Caco-2 (cell line): ENCODE measurements around the gene ERP44. TPM values are rescaled to one million over a fixed set of nuclear protein-coding genes. Genes with fewer than 3 reads are reported as not detected.

Experiments
- BruUV-seq: library from RNA; stranded (reverse); fragments of 400-500 nt; replicated peaks from 2 replicates; lab custom pipeline; 2021; lab: Mats Ljungman, UMichigan
- CTCF ChIA-PET: fragments of 300-600 bp; sonication (Branson Sonifier 250); formaldehyde crosslinking; loops from one replicate; lab custom pipeline; 2022; ENCODE audit warnings: antibody characterized with exemption; lab: Charles Lee
- POLR2A ChIA-PET: fragments of 300-600 bp; sonication (Branson Sonifier 250); formaldehyde crosslinking; loops from one replicate; lab custom pipeline; 2022; ENCODE audit warnings: antibody characterized with exemption; lab: Charles Lee
- DNase-seq, 2 experiments: peaks; one replicate each; pipeline versions ENCODE4 v3.0.0 to v3.0.0-alpha.2; 2020 to 2022
- H3K27me3 ChIP-seq: replicated peaks from 2 replicates; pipeline ENCODE4 v1.6.0; 2011; ENCODE audit warnings: low read length; ENCODE audit not compliant: control insufficient read depth, insufficient read depth
- H3K36me3 ChIP-seq: 2 replicates; pipeline ENCODE4 v1.5.1; 2011; ENCODE audit warnings: low read length; ENCODE audit not compliant: control insufficient read depth, insufficient read depth
- H3K4me1 ChIP-seq: fragments of 250-450 bp; sonication (Bioruptor Pico); 2 replicates; pipeline ENCODE4 v1.5.1; 2020; ENCODE audit warnings: mild to moderate bottlenecking
- H3K4me3 ChIP-seq: 2 replicates; pipeline ENCODE4 v1.5.1; 2011; ENCODE audit warnings: low read depth, mild to moderate bottlenecking, control low read depth, low read length
- H3K9me3 ChIP-seq: fragments of 250-450 bp; sonication (Bioruptor Pico); 2 replicates; pipeline ENCODE4 v1.5.1; 2020; ENCODE audit warnings: mild to moderate bottlenecking, moderate library complexity
- H3K27ac Mint-ChIP-seq: one replicate; pipeline ENCODE4 v1.8.0; 2022; ENCODE audit warnings: mixed read lengths; ENCODE audit not compliant: unreplicated experiment
- H3K27me3 Mint-ChIP-seq: one replicate; pipeline ENCODE4 v1.8.0; 2022; ENCODE audit warnings: mixed read lengths; ENCODE audit not compliant: insufficient read depth, unreplicated experiment
- H3K36me3 Mint-ChIP-seq: one replicate; pipeline ENCODE4 v1.8.0; 2022; ENCODE audit warnings: mild to moderate bottlenecking, mixed read lengths; ENCODE audit not compliant: insufficient read depth, unreplicated experiment
- H3K4me1 Mint-ChIP-seq: one replicate; pipeline ENCODE4 v1.8.0; 2022; ENCODE audit warnings: low read depth, mixed read lengths; ENCODE audit not compliant: unreplicated experiment
- H3K4me3 Mint-ChIP-seq: one replicate; pipeline ENCODE4 v1.8.0; 2022; ENCODE audit warnings: mild to moderate bottlenecking, moderate library complexity, mixed read lengths; ENCODE audit not compliant: unreplicated experiment
- H3K9me3 Mint-ChIP-seq: one replicate; pipeline ENCODE4 v1.8.0; 2022; ENCODE audit warnings: mixed read lengths; ENCODE audit not compliant: unreplicated experiment
- intact Hi-C: fragments of 100-400 bp; cut with micrococcal nuclease; formaldehyde crosslinking; loops from one replicate; pipeline ENCODE4 v1.10.0; 2022; ENCODE audit not compliant: unreplicated experiment
- total RNA-seq: library from RNA; stranded (reverse); gene quantifications from 2 replicates; pipeline ENCODE4 v1.2.3, GENCODE V29; 2022
- TF ChIP-seq, protein P1 (sequence below), 2 experiments: fragments of 200-600 bp in 1 of 2; IDR thresholded peaks; 1 replicate in 1 of 2; 2 replicates in 1 of 2; pipeline versions ENCODE4 v1.5.1 to v1.8.0; 2011 to 2022; ENCODE audit warnings: antibody characterized with exemption in 1 of 2, control low read depth in 1 of 2, inconsistent platforms in 1 of 2, low read depth in 1 of 2, low read length in 1 of 2, mild to moderate bottlenecking in 1 of 2, moderate library complexity in 1 of 2; ENCODE audit not compliant: insufficient read depth in 1 of 2, severe bottlenecking in 1 of 2, unreplicated experiment in 1 of 2

ERP44 gene
- total RNA-seq, 1 experiment from 2014 or later = 25.6 TPM

DNA sequence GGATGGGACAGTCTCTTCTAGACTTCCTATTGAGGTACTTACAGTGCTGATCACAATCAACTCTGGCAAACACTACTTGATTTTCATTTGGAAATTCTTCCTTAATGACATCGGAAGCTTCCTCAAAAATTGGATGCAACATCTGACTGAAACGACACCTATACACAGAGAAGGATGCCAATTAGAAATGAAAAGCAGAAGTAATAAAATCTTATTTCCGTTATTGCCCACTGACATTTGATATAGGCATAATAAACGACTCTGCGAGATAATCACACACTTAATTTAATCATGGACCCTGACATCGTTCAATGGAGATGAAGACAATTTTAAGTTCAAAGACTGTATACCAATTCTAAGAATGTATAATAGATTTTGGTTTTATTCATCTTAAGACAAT lies 46.4 kb downstream of the ERP44 start:
- ChIA-PET POLR2A (no interaction called here), CTCF (no interaction called here)
- Histone ChIP-seq H3K4me1 (peaks cover 17% of the 10 kb centered on the region), H3K9me3 (no peaks in the 10 kb centered on the region), H3K36me3 (no peaks in the 10 kb centered on the region), H3K4me3 (no peak overlapping the region), H3K27me3 (no peaks in the 10 kb centered on the region)
- H3K4me3 Mint-ChIP-seq = no peak overlapping the region
- H3K4me1 Mint-ChIP-seq = peaks cover 13% of the 10 kb centered on the region
- no peaks in the 10 kb centered on the region for H3K9me3 Mint-ChIP-seq
- intact Hi-C loops = no loop called here
- peaks cover 5% of the 10 kb centered on the region for H3K36me3 Mint-ChIP-seq
- no peak overlapping the region for H3K27ac Mint-ChIP-seq
- H3K27me3 Mint-ChIP-seq = no peaks in the 10 kb centered on the region
- no TSS peak for BruUV-seq
- TF ChIP-seq, protein P1, sequence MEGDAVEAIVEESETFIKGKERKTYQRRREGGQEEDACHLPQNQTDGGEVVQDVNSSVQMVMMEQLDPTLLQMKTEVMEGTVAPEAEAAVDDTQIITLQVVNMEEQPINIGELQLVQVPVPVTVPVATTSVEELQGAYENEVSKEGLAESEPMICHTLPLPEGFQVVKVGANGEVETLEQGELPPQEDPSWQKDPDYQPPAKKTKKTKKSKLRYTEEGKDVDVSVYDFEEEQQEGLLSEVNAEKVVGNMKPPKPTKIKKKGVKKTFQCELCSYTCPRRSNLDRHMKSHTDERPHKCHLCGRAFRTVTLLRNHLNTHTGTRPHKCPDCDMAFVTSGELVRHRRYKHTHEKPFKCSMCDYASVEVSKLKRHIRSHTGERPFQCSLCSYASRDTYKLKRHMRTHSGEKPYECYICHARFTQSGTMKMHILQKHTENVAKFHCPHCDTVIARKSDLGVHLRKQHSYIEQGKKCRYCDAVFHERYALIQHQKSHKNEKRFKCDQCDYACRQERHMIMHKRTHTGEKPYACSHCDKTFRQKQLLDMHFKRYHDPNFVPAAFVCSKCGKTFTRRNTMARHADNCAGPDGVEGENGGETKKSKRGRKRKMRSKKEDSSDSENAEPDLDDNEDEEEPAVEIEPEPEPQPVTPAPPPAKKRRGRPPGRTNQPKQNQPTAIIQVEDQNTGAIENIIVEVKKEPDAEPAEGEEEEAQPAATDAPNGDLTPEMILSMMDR (IDR thresholded peaks at IDR 0.05; ENCODE audit: insufficient read depth in 1 of 2, low read depth in 1 of 2, low read length in 1 of 2, severe bottlenecking in 1 of 2, unreplicated experiment in 1 of 2) = no peak
- DNase-seq = no peak

DNA sequence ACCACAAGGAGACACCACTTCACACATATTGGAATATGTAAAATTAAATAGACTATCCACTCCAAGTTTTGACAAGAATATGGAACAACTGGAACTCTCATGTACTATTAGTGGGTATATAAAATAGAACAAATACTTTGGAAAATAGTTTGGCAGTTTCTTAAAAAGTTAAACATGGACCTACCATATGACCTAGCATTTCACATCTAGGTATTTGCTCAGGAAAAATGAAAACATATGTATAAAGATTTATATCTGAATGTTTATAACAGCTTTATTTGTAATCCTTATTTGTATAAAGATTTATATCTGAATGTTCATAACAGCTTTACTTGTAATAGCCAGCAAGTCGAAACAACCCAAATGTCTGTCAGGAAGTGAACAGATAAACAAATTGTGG lies 49.2 kb downstream of the ERP44 start:
- Histone ChIP-seq H3K4me3 (no peak overlapping the region), H3K36me3 (no peaks in the 10 kb centered on the region), H3K4me1 (no peaks in the 10 kb centered on the region), H3K27me3 (no peaks in the 10 kb centered on the region), H3K9me3 (0 out of 2 replicates have a peak, but pooled peaks cover 3% of the 10 kb centered on the region)
- Mint-ChIP-seq H3K36me3 (peaks cover 5% of the 10 kb centered on the region), H3K27me3 (no peaks in the 10 kb centered on the region), H3K9me3 (no peaks in the 10 kb centered on the region), H3K27ac (no peak overlapping the region), H3K4me3 (no peak overlapping the region), H3K4me1 (no peaks in the 10 kb centered on the region)
- TF ChIP-seq, protein P1 (IDR thresholded peaks at IDR 0.05; ENCODE audit: insufficient read depth in 1 of 2, low read depth in 1 of 2, low read length in 1 of 2, severe bottlenecking in 1 of 2, unreplicated experiment in 1 of 2) = no peak
- BruUV-seq = no TSS peak
- intact Hi-C loops = no loop called here
- no peak for DNase-seq
- ChIA-PET POLR2A (no interaction called here), CTCF (no interaction called here)

DNA sequence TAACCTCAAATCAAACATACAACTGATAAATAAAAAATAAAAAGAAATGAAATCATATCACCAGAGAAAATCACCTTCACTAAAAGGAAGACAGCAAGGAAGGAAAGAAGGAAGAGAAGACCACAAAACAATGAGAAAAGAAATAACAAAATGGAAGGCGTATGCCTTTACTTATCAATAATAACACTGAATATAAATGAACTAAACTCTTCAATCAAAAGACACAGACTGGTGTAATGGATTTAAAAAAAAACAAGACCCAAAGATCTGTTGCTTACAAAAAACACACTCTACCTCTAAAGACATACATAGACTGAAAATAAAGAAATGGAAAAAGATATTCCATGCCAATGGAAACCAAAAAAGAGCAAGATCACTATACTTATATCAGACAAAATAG lies 60.3 kb downstream of the ERP44 start:
- no peak for DNase-seq
- no peaks in the 10 kb centered on the region for H3K27me3 Mint-ChIP-seq
- peaks cover 16% of the 10 kb centered on the region for H3K9me3 Mint-ChIP-seq
- POLR2A ChIA-PET = no interaction called here
- Histone ChIP-seq H3K9me3 (no peaks in the 10 kb centered on the region), H3K27me3 (no peaks in the 10 kb centered on the region), H3K4me3 (no peak overlapping the region), H3K4me1 (no peaks in the 10 kb centered on the region), H3K36me3 (no peaks in the 10 kb centered on the region)
- CTCF ChIA-PET = no interaction called here
- no peaks in the 10 kb centered on the region for H3K4me1 Mint-ChIP-seq
- H3K27ac Mint-ChIP-seq = no peak overlapping the region
- peaks cover 8% of the 10 kb centered on the region for H3K36me3 Mint-ChIP-seq
- no TSS peak for BruUV-seq
- H3K4me3 Mint-ChIP-seq = no peak overlapping the region
- TF ChIP-seq, protein P1 (IDR thresholded peaks at IDR 0.05; ENCODE audit: insufficient read depth in 1 of 2, low read depth in 1 of 2, low read length in 1 of 2, severe bottlenecking in 1 of 2, unreplicated experiment in 1 of 2) = no peak
- intact Hi-C loops = no loop called here
